ENCODE measurements around the gene DISP3. TPM values are rescaled to one million over a fixed set of nuclear protein-coding genes. Genes with fewer than 3 reads are reported as not detected.

Gene DISP3
- total RNA-seq, 1 donor from 2014 or later = 0.12 TPM

DNA sequence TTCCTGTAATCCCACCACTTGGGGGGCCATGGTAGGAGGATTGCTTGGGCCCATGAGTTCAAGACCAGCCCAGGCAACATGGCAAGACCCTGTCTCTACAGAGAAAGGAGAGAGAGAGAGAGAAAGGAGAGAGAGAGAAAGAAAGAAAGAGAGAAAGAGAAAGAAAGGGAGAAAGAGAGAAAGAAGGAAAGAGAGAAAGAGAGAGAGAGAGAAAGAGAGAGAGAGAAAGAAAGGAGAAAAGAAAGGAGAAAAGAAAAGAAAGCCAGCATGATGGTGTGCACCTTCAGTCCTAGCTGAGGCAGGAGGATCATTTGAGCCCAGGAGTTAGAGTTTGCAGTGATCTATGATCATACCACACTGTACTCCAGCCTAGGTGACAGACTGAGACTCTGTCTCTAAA is 82.8 kb downstream of the DISP3 start:
- intact Hi-C loops (cut with DNase I) = no loop called here
- H3K27ac ChIP-seq = no peak overlapping the region
- H3K27me3 ChIP-seq (ENCODE audit: low read depth) = peaks cover 40% of the 10 kb centered on the region
- H3K9me3 ChIP-seq = no peaks in the 10 kb centered on the region
- ATAC-seq (no peak), DNase-seq (no peak)
- TF ChIP-seq, protein P1, sequence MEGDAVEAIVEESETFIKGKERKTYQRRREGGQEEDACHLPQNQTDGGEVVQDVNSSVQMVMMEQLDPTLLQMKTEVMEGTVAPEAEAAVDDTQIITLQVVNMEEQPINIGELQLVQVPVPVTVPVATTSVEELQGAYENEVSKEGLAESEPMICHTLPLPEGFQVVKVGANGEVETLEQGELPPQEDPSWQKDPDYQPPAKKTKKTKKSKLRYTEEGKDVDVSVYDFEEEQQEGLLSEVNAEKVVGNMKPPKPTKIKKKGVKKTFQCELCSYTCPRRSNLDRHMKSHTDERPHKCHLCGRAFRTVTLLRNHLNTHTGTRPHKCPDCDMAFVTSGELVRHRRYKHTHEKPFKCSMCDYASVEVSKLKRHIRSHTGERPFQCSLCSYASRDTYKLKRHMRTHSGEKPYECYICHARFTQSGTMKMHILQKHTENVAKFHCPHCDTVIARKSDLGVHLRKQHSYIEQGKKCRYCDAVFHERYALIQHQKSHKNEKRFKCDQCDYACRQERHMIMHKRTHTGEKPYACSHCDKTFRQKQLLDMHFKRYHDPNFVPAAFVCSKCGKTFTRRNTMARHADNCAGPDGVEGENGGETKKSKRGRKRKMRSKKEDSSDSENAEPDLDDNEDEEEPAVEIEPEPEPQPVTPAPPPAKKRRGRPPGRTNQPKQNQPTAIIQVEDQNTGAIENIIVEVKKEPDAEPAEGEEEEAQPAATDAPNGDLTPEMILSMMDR (IDR thresholded peaks at IDR 0.05) = no peak
- H3K36me3 ChIP-seq = no peaks in the 10 kb centered on the region
- no peak overlapping the region for H3K4me3 ChIP-seq
- no peaks in the 10 kb centered on the region for H3K4me1 ChIP-seq

DNA sequence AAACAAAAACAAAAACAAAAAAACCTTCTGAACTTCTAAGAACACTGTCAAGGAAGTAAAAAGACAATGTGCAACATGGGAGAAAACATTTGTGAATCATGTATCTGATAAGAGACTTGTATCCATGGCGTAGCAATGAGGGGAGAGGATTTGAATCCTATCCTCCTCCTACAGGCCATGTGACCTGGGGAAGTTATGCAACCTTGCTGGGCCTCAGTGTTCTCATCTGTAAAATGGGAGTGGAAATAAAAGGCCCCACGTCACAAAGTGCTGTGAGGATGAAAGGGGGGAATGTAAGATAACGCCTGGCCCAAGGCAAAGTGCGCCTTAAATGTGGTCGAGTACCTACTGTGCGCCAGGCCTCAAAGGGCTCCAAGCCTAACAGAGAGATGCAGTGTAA is 83.7 kb downstream of the DISP3 start:
- no peak for ATAC-seq
- Histone ChIP-seq H3K4me1 (no peaks in the 10 kb centered on the region), H3K36me3 (no peaks in the 10 kb centered on the region), H3K27ac (no peak overlapping the region), H3K4me3 (no peak overlapping the region), H3K9me3 (no peaks in the 10 kb centered on the region), H3K27me3 (ENCODE audit: low read depth) (peaks cover 35% of the 10 kb centered on the region)
- intact Hi-C loops (cut with DNase I) = no loop called here
- TF ChIP-seq, protein P1 (IDR thresholded peaks at IDR 0.05) = no peak
- no peak for DNase-seq

DNA sequence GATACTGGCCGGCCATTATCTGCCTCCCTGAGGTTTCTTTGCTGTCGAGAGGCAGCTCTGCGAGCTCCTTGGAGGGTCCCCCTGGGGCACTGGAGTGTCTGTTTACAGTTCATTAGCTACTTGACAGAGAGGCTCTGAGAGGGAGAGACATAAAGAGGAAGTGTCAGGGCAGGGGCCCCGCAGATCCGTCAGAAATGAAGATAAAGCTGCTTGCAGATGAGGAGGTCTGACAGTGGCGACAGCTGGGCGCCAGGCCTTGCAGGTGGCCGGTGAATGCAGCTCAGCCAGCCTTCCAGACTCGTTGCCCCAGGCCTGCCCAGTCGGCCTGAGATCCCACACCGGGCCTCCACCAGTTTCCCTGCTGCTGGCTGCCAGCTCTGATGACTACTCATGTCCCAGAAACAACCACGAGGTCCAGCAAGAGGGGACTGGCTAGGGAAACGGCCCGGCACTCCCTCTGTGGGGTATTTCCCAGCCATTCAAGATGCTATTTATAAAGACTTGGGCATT is 84.7 kb downstream of the DISP3 start:
- intact Hi-C loops (cut with DNase I) = no loop called here
- H3K27ac ChIP-seq = no peak overlapping the region
- H3K9me3 ChIP-seq = no peaks in the 10 kb centered on the region
- ATAC-seq (no peak), DNase-seq (no peak)
- no peak overlapping the region for H3K4me3 ChIP-seq
- no peaks in the 10 kb centered on the region for H3K4me1 ChIP-seq
- H3K36me3 ChIP-seq = no peaks in the 10 kb centered on the region
- TF ChIP-seq, protein P1 (IDR thresholded peaks at IDR 0.05) = no peak
- H3K27me3 ChIP-seq (ENCODE audit: low read depth) = peaks cover 28% of the 10 kb centered on the region

DNA sequence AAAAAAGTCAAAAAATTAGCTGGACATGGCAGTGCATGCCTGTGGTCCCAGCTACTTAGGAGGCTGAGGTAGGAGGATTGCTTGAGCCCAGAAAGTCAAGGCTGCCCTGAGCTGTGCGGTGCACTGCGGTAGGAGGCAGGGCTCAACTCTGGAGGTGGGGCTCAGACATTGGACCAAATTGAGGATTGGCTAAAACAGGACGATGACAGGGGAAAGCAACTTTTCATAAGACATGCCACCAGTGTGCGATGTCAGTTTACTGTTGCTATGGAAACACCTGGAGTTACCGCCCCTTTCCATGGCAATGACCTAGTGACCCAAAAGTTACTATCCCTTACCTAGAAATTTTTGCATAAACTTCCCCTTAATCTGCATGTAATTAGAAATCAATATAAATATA is 85.3 kb downstream of the DISP3 start:
- TF ChIP-seq, protein P1 (IDR thresholded peaks at IDR 0.05) = no peak
- Histone ChIP-seq H3K4me3 (no peak overlapping the region), H3K4me1 (no peaks in the 10 kb centered on the region), H3K36me3 (no peaks in the 10 kb centered on the region), H3K9me3 (no peaks in the 10 kb centered on the region), H3K27me3 (ENCODE audit: low read depth) (peaks cover 25% of the 10 kb centered on the region), H3K27ac (no peak overlapping the region)
- intact Hi-C loops (cut with DNase I) = no loop called here
- DNase-seq (no peak), ATAC-seq (no peak)

DNA sequence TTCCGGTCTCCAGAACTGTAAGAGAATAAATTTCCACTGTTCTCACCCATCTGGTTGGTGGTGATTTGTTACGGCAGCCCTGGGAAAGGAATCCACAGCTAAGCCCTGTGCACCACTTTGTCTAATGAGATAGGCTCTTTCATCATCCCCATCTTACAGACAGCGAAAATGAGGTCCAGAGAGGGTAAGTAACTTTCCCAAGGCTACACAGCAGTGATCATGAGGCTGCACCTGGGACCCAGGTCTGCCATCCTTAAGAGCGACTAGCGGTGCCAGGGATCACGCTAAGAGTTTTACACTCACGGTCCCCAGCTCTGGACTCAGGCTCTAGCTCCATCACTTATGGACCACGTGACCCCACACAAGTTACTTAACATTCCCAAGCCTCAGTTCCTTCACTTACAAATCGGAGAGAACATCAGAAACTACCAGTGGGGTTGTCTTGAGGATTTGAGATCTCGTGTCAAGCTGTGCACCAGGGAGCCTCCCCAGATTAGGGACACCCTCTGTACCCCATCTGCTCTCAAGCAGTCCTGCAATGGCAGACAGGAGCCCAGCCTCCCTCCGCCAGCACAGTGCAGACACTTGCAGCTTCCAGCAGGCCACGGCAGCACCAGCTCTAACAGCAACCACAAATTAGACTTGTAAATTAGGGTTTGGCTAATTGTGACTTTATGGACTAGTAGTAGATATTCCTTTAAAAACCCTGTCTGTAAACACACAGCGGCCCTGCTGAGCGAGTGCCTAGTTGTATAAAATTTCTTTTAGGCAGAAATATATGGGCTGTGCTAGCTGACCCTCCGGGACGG is 87.3 kb downstream of the DISP3 start:
- H3K4me1 ChIP-seq = no peaks in the 10 kb centered on the region
- TF ChIP-seq, protein P1 (IDR thresholded peaks at IDR 0.05) = no peak
- H3K27ac ChIP-seq = no peak overlapping the region
- no peaks in the 10 kb centered on the region for H3K36me3 ChIP-seq
- H3K9me3 ChIP-seq = no peaks in the 10 kb centered on the region
- intact Hi-C loops (cut with DNase I) = no loop called here
- no peak overlapping the region for H3K4me3 ChIP-seq
- peaks cover 31% of the 10 kb centered on the region for H3K27me3 ChIP-seq (ENCODE audit: low read depth)
- DNase-seq (no peak), ATAC-seq (no peak)
